Heart right ventricle (tissue), 16 donors: Measurements from ENCODE around the gene RGS7. TPM values are rescaled to one million over a fixed set of nuclear protein-coding genes. Genes with fewer than 3 reads are reported as not detected.

ENCODE experiments used
- ATAC-seq, 8 donors: fragments of 200-7000 bp; cut with Tn5 transposase; one replicate each; pipeline ENCODE4 v1.9.1; 2020; ENCODE audit warnings: mild to moderate bottlenecking in 8 of 8, moderate library complexity in 8 of 8, moderate number of reproducible peaks in 1 of 8
- DNase-seq, 2 donors: peaks; one replicate each; pipeline ENCODE4 v3.0.0-alpha.2; 2020
- H3K27ac ChIP-seq, 10 donors: fragments of 200-600 bp; sonication (generic) in 2 of 10; one replicate each; pipeline versions ENCODE4 v1.5.0 to v1.8.0; 2020 to 2022; ENCODE audit warnings: mild to moderate bottlenecking in 3 of 10
- H3K27me3 ChIP-seq, 7 donors: fragments of 200-600 bp; one replicate each; pipeline ENCODE4 v1.8.0; 2021 to 2022; ENCODE audit warnings: mild to moderate bottlenecking in 2 of 7
- H3K36me3 ChIP-seq, 9 donors: fragments of 200-600 bp; sonication (generic) in 1 of 9; one replicate each; pipeline versions ENCODE4 v1.5.0 to v1.8.0; 2020 to 2022; ENCODE audit warnings: mild to moderate bottlenecking in 2 of 9
- H3K4me1 ChIP-seq, 9 donors: fragments of 200-600 bp; sonication (generic) in 1 of 9; one replicate each; pipeline versions ENCODE4 v1.5.0 to v1.8.0; 2020 to 2022; ENCODE audit warnings: mild to moderate bottlenecking in 4 of 9
- H3K4me3 ChIP-seq, 10 donors: fragments of 200-600 bp; sonication (generic) in 2 of 10; one replicate each; pipeline versions ENCODE4 v1.5.0 to v1.8.0; 2020 to 2022; ENCODE audit warnings: mild to moderate bottlenecking in 7 of 10, moderate library complexity in 2 of 10
- H3K9me3 ChIP-seq, 11 donors: fragments of 200-600 bp in 10 of 11; sonication (generic) in 2 of 11; one replicate each; pipeline versions ENCODE4 v1.5.0 to v1.8.0; 2013 to 2022; ENCODE audit warnings: mild to moderate bottlenecking in 2 of 11, control low read depth in 1 of 11, moderate library complexity in 1 of 11
- WGBS, 2 donors: extraction: QIAGEN DNeasy Blood & Tissue Kit; methylation state at CpG; one replicate each; pipeline ENCODE4 v1.1.7; 2013; ENCODE audit warnings: inconsistent platforms in 1 of 2; 5-methylcytosine and 5-hydroxymethylcytosine counted together
- intact Hi-C, 10 donors: fragments of 100-400 bp; cut with DNase I; formaldehyde crosslinking; loops; one replicate each; pipeline versions ENCODE4 v1.11.1 to v1.14.2; 2022
- polyA plus RNA-seq, 2 donors: library from polyadenylated mRNA; stranded (reverse); fragments of 200-250 nt; gene quantifications; one replicate each; pipeline ENCODE4 v1.2.3, GENCODE V29; 2013
- total RNA-seq, 10 donors: library from RNA; stranded (reverse); fragmentation: NEBNext Ultra II Directional in 3 of 10; extraction: Animal tissue kit (Norgen Biotek cat#: 25700) in 3 of 10; gene quantifications; one replicate each; pipeline versions ENCODE4 v1.2.1 to v1.2.4, GENCODE V29; 2021 to 2023
- TF ChIP-seq, protein P1 (sequence below), 9 donors: fragments of 200-600 bp; sonication (generic) in 2 of 9; IDR thresholded peaks; one replicate each; pipeline versions ENCODE4 v1.5.0 to v1.8.0; 2021 to 2022; ENCODE audit warnings: antibody characterized with exemption in 9 of 9, mild to moderate bottlenecking in 5 of 9, moderate library complexity in 1 of 9
- donor health status: Arrhythmogenic right ventricular cardiomyopathy.
- donor health status: ischemic (EF 13 %, LVEDD 7.1; RV severe dilation, severe dysfunction).
- donor health status: healthy with polysubstance abuse.
- donor health status: DM: no; HTN: yes; CAD: no.
- donor health status: DM: no; HTN: no; CAD: no.
- donor health status: ischemic (EF 25% LVEDD 6.9; RV normal size, moderate dysfunction).
- donor health status: ischemic (EF 25% LVEDD 5.7; RV mildly dilated, moderate dysfunction).
- donor health status: healthy.
- donor health status: DM: yes; HTN: yes; CAD: no.
- donor health status: Ischemic cardiomyopathy.
- donor health status: ischemic (EF 35%, LVEDD 5.7; RV mildly dilated, moderate dysfunction).
- donor health status: nonischemic (EF 11% LVEDD 7.7; RV severe dilation, severe dysfunction).
- donor health status: DM: yes; HTN: yes; CAD: no.
- donor health status: PGD.
- donor health status: ischemic (EF 29% LVEDD 5.4; RV normal size, mild dysfunction).
- donor health status: nonischemic (EF 23%, LVEDD 6.1; RV moderate dilation, normal function).

RGS7 gene
- total and polyA plus RNA-seq, 12 donors: not detected

DNA sequence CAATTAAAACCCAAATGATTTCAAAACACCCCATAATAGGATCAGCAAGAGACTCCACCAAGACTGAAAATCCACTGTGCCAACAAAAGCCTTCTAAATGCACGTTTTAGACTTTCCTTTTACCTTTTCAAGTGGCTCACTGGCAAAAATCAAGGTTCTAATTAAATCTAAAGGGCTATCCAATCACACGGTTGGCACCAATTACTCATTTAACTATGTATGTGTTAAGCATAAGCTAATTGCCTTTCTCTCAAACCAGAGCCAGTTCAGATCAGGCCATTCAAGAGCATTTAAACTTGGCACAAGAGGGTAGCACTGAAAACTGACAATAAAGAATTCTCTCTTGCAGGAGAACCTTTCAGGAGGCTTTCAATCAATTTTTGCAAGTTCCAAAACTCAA, 139.5 kb downstream of the RGS7 start:
- Histone ChIP-seq H3K4me1 (no peaks in the 10 kb centered on the region), H3K4me3 (no peak overlapping the region), H3K36me3 (no peaks in the 10 kb centered on the region), H3K27ac (no peak overlapping the region), H3K9me3 (peaks cover 0 to 38% (median 4%) of the 10 kb centered on the region in 11 donors), H3K27me3 (no peaks in the 10 kb centered on the region)
- 56 to 58% methylated on average over 2 of the region's 2 CpGs for WGBS, 2 donors
- no peak for DNase-seq
- ATAC-seq: no peak
- intact Hi-C loops: no loop called here
- TF ChIP-seq, protein P1, sequence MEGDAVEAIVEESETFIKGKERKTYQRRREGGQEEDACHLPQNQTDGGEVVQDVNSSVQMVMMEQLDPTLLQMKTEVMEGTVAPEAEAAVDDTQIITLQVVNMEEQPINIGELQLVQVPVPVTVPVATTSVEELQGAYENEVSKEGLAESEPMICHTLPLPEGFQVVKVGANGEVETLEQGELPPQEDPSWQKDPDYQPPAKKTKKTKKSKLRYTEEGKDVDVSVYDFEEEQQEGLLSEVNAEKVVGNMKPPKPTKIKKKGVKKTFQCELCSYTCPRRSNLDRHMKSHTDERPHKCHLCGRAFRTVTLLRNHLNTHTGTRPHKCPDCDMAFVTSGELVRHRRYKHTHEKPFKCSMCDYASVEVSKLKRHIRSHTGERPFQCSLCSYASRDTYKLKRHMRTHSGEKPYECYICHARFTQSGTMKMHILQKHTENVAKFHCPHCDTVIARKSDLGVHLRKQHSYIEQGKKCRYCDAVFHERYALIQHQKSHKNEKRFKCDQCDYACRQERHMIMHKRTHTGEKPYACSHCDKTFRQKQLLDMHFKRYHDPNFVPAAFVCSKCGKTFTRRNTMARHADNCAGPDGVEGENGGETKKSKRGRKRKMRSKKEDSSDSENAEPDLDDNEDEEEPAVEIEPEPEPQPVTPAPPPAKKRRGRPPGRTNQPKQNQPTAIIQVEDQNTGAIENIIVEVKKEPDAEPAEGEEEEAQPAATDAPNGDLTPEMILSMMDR (IDR thresholded peaks at IDR 0.05): no peak

DNA sequence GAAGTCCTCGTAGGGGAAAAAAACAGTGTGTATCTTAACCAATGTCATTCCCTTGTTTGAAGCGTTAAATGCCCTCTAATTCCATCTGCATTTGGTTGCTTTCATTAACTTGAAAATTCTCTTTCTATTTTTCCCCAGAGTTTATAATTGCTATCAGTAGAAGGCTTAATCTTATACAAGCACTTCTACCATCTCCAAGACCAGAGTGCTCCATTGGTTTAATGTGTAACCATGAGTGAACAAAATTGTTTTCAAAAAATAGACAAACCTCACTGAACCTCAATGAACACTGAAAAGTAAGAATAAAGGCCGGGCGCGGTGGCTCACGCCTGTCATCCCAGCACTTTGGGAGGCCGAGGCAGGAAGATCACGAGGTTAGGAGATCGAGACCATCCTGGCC, 141.3 kb downstream of the RGS7 start:
- TF ChIP-seq, protein P1 (IDR thresholded peaks at IDR 0.05): no peak
- 82 to 86% methylated on average over 9 of the region's 9 CpGs for WGBS, 2 donors
- Histone ChIP-seq H3K4me1 (no peaks in the 10 kb centered on the region), H3K4me3 (no peak overlapping the region), H3K36me3 (no peaks in the 10 kb centered on the region), H3K27me3 (no peaks in the 10 kb centered on the region), H3K27ac (no peak overlapping the region), H3K9me3 (peaks cover 0 to 24% (median 4%) of the 10 kb centered on the region in 11 donors)
- no peak for ATAC-seq
- intact Hi-C loops: no loop called here
- DNase-seq: no peak

DNA sequence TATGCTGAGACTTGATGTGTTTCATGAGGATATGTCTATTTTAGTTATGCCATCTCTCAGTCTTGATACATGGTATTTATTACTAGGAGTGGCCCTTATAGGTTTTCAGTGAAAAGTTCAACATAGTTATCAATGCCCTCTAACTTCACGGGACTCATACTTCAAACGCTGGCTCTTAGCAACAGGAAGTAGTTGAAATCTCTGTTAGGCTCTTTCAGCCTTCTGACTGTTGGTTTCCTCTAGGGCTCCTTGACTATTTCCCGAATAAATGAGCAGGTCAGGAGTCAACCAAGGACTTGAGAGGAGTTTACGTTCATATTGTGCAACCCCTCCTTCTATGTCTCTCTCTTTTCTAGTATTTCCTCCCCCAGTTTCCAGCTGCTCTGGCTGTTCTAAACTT, 141.8 kb downstream of the RGS7 start:
- DNase-seq (no peak), ATAC-seq (no peak)
- intact Hi-C loops: no loop called here

DNA sequence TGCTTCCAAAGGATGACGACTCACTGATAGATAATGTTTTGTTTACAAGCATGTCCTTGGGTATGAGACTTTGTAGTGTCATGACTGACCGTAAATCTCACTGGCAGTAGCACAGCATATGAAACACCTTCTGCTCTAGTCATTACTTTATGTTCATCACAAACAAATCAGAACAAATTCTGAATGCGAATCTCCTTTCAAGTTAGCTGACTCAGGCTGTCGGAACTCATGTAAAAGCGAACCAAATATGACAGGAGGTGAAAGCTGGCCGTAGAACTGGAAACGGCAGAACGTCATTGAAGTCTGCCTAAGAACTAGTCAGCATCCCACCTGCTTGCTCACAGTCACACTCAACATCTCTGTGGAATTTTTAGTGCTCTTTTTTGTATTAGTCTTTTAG, 143.9 kb downstream of the RGS7 start:
- 63 to 69% methylated on average over 8 of the region's 8 CpGs for WGBS, 2 donors
- no peak overlapping the region for H3K4me3 ChIP-seq
- TF ChIP-seq, protein P1 (IDR thresholded peaks at IDR 0.05): no peak
- no peaks in the 10 kb centered on the region for H3K27me3 ChIP-seq
- intact Hi-C loops: loop anchor here in 1 of 10 donors (2.0 kb wide), 1 partner anchor 16 kb away; no protein-coding TSS in a partner anchor
- DNase-seq (no peak), ATAC-seq (no peak)
- peaks cover 0 to 29% (median 4%) of the 10 kb centered on the region in 11 donors for H3K9me3 ChIP-seq
- H3K36me3 ChIP-seq: no peaks in the 10 kb centered on the region
- H3K4me1 ChIP-seq: no peaks in the 10 kb centered on the region
- H3K27ac ChIP-seq: no peak overlapping the region

More for the DNA sequence above, 141.8 kb downstream of the RGS7 start:
- Histone ChIP-seq H3K4me1 (no peaks in the 10 kb centered on the region), H3K4me3 (no peak overlapping the region), H3K27me3 (no peaks in the 10 kb centered on the region), H3K27ac (no peak overlapping the region), H3K36me3 (no peaks in the 10 kb centered on the region), H3K9me3 (peaks cover 0 to 26% (median 4%) of the 10 kb centered on the region in 11 donors)
- WGBS, 2 donors: 35 to 38% methylated on average over 4 of the region's 4 CpGs
- TF ChIP-seq, protein P1 (IDR thresholded peaks at IDR 0.05): no peak
